ENCODE results near the gene ATG4D.

GRCh38 chr19:10593820-10594637 is 50.3 kb downstream of the ATG4D start:
- TF ChIP-seq CTCF (IDR thresholded peaks at IDR 0.05; ENCODE audit: low read depth, low read length, poor library complexity, severe bottlenecking) = no peak
- TF ChIP-seq EZH2phosphoT487 (IDR thresholded peaks at IDR 0.05; ENCODE audit: borderline replicate concordance, low read length) = no peak

Data from DOHH2 (cell line).